Endothelial cell of umbilical vein (primary cell): ENCODE results near the gene PEDS1. TPM values are rescaled to one million over a fixed set of nuclear protein-coding genes. Genes with fewer than 3 reads are reported as not detected.

ENCODE experiments used
- BruUV-seq: library from RNA; stranded (reverse); fragments of 400-500 nt; replicated peaks from 2 replicates; lab custom pipeline; 2021; lab: Mats Ljungman, UMichigan
- CTCF ChIA-PET: fragments of 300-600, 350-600 bp; sonication (Branson Sonifier 250); formaldehyde crosslinking; loops from one replicate; lab custom pipeline; 2021; ENCODE audit warnings: antibody characterized with exemption, inconsistent platforms; lab: Charles Lee
- POLR2A ChIA-PET: fragments of 300-600, 350-600 bp; sonication (Branson Sonifier 250); formaldehyde crosslinking; loops from one replicate; lab custom pipeline; 2021; ENCODE audit warnings: antibody characterized with exemption, inconsistent platforms; lab: Charles Lee
- DNase-seq: peaks from one replicate; pipeline ENCODE4 v3.0.0-alpha.2; 2011; ENCODE audit warnings: low read depth, low spot score
- FAIRE-seq: peaks from 2 replicates; lab custom pipeline; 2011; peaks lifted over from hg19 to GRCh38; lab: Jason Lieb, UNC
- H2AFZ ChIP-seq: 2 replicates; pipeline ENCODE4 v1.6.0; 2012; ENCODE audit warnings: low read depth, low read length, control low read depth, inconsistent platforms
- H3K27ac ChIP-seq: 2 replicates; pipeline ENCODE4 v1.5.1; 2011; ENCODE audit warnings: low read depth, mild to moderate bottlenecking, control low read depth, low read length, moderate library complexity; ENCODE audit not compliant: insufficient read depth
- H3K27me3 ChIP-seq, 2 experiments: 2 replicates each; pipeline versions ENCODE4 v1.6.0 to v1.6.1; 2011; ENCODE audit warnings: low read length in 2 of 2, mixed read lengths in 1 of 2; ENCODE audit not compliant: control insufficient read depth in 2 of 2, insufficient read depth in 2 of 2
- H3K36me3 ChIP-seq, 2 experiments: 2 replicates in 1 of 2; 3 replicates in 1 of 2; pipeline ENCODE4 v1.5.1; 2011; ENCODE audit warnings: low read length in 2 of 2, mild to moderate bottlenecking in 1 of 2, moderate library complexity in 1 of 2; ENCODE audit not compliant: control insufficient read depth in 2 of 2, insufficient read depth in 2 of 2; ENCODE audit errors: extremely low read depth in 1 of 2
- H3K4me1 ChIP-seq: 3 replicates; pipeline ENCODE4 v1.5.1; 2011; ENCODE audit warnings: mild to moderate bottlenecking, low read length; ENCODE audit not compliant: control insufficient read depth, insufficient read depth; ENCODE audit errors: extremely low read depth
- H3K4me2 ChIP-seq: 2 replicates; pipeline ENCODE4 v1.6.1; 2011; ENCODE audit warnings: low read length, control low read depth, mixed read lengths; ENCODE audit not compliant: insufficient read depth
- H3K4me3 ChIP-seq, 3 experiments: fragments of 200-600 bp in 1 of 3; sonication (generic), shearing (Covaris generic) in 1 of 3; replicated peaks in 1 of 3; 2 replicates each; pipeline ENCODE4 v1.5.1; 2011 to 2016; ENCODE audit warnings: control low read depth in 3 of 3, low read length in 3 of 3, mild to moderate bottlenecking in 2 of 3, inconsistent platforms in 1 of 3, low read depth in 1 of 3, moderate library complexity in 1 of 3; ENCODE audit not compliant: insufficient read depth in 1 of 3
- H3K79me2 ChIP-seq: 2 replicates; pipeline ENCODE4 v1.6.0; 2012; ENCODE audit warnings: low read length, inconsistent platforms; ENCODE audit not compliant: control insufficient read depth, insufficient read depth
- H3K9ac ChIP-seq: replicated peaks from 2 replicates; pipeline ENCODE3; 2011; ENCODE audit warnings: low read length, control low read depth; ENCODE audit not compliant: insufficient read depth; ENCODE audit errors: extremely low read depth
- H3K9me1 ChIP-seq: replicated peaks from 3 replicates; pipeline ENCODE4 v1.6.0; 2011; ENCODE audit warnings: mild to moderate bottlenecking, low read length; ENCODE audit not compliant: control insufficient read depth, insufficient read depth; ENCODE audit errors: extremely low read depth
- H3K9me3 ChIP-seq: replicated peaks from 2 replicates; pipeline ENCODE4 v1.5.1; 2012; ENCODE audit warnings: low read length, inconsistent platforms; ENCODE audit not compliant: control insufficient read depth, insufficient read depth
- H4K20me1 ChIP-seq: replicated peaks from 2 replicates; pipeline ENCODE3; 2011; ENCODE audit warnings: mild to moderate bottlenecking, low read length; ENCODE audit not compliant: control insufficient read depth, insufficient read depth; ENCODE audit errors: extremely low read depth
- CTCF ChIP-seq, 2 donors: IDR thresholded peaks; 1 replicate in 1 of 2; 2 replicates in 1 of 2; pipeline ENCODE4 v1.5.1; 2011; ENCODE audit warnings: low read length in 2 of 2, mild to moderate bottlenecking in 2 of 2, moderate library complexity in 2 of 2, control low read depth in 1 of 2, inconsistent platforms in 1 of 2, low read depth in 1 of 2; ENCODE audit not compliant: insufficient read depth in 1 of 2; ENCODE audit errors: extremely low read depth in 1 of 2
- EZH2 ChIP-seq: IDR thresholded peaks from 2 replicates; pipeline ENCODE4 v1.6.1; 2012; ENCODE audit warnings: borderline replicate concordance, low read depth, mild to moderate bottlenecking, moderate library complexity, low read length, inconsistent platforms; ENCODE audit not compliant: severe bottlenecking
- FOS ChIP-seq: IDR thresholded peaks from 2 replicates; pipeline ENCODE4 v1.6.1; 2011; ENCODE audit warnings: mild to moderate bottlenecking, low read length, moderate library complexity, borderline replicate concordance; ENCODE audit not compliant: insufficient read depth
- GATA2 ChIP-seq: IDR thresholded peaks from 2 replicates; pipeline ENCODE4 v1.7.0; 2011; ENCODE audit warnings: low read depth, mild to moderate bottlenecking, moderate library complexity, mixed read lengths, low read length; ENCODE audit not compliant: insufficient read length, insufficient read depth
- JUN ChIP-seq: IDR thresholded peaks from 2 replicates; pipeline ENCODE4 v1.6.1; 2011; ENCODE audit warnings: borderline replicate concordance, low read depth; ENCODE audit not compliant: insufficient read length, insufficient read depth
- MAX ChIP-seq: IDR thresholded peaks from 2 replicates; pipeline ENCODE4 v1.6.1; 2011; ENCODE audit not compliant: insufficient read depth, insufficient read length
- MYC ChIP-seq: IDR thresholded peaks from one replicate; pipeline ENCODE4 v1.6.1; 2011; ENCODE audit warnings: mild to moderate bottlenecking, low read depth, low read length
- POLR2A ChIP-seq: IDR thresholded peaks from 2 replicates; pipeline ENCODE4 v1.6.1; 2012; ENCODE audit warnings: low read depth, mild to moderate bottlenecking, control low read depth, low read length
- POLR2AphosphoS5 ChIP-seq: IDR thresholded peaks from 2 replicates; pipeline ENCODE4 v1.6.1; 2012; ENCODE audit warnings: low read depth, mild to moderate bottlenecking, control low read depth, low read length, moderate library complexity; ENCODE audit not compliant: insufficient read depth
- dilution Hi-C: fragments of 300-500 bp; cut with MboI; formaldehyde crosslinking; loops from one replicate; pipeline ENCODE4 v1.15.0; 2019; ENCODE audit warnings: low sequenced_read_pairs; ENCODE audit not compliant: extremely low pct_ligation_motif_present
- intact Hi-C: fragments of 100-400 bp; cut with micrococcal nuclease; formaldehyde crosslinking; loops from one replicate; pipeline ENCODE4 v1.10.0; 2022
- polyA plus RNA-seq, 4 experiments: library from polyadenylated mRNA; depleted of rRNA in 3 of 4; stranded (reverse) in 3 of 4; unstranded in 1 of 4; fragments of >200 nt; gene quantifications; 2 replicates each; pipeline versions ENCODE4 v1.2.1 to v1.2.3, GENCODE V29; 2011 to 2012; ENCODE audit warnings: missing spikeins in 1 of 4
- total RNA-seq: library from RNA; stranded (reverse); gene quantifications from 2 replicates; pipeline ENCODE4 v1.2.3, GENCODE V29; 2021

PEDS1 gene
- total and polyA plus RNA-seq, 2 donors (not counting 3 experiments of a cell fraction or from before 2014, with no cell fraction given), result 62.7 to 131 TPM

- ChIA-PET CTCF (interaction anchor here (1.1 to 2.5 kb wide), 9 partner anchors 9 to 155 kb away, joined by 5 to 18 read pairs (median 8); no protein-coding TSS in a partner anchor), POLR2A (interaction anchor here (1.0 kb wide), 1 partner anchor 14 kb away, joined by 4 read pairs; no protein-coding TSS in a partner anchor)
- FAIRE-seq (no peak), DNase-seq (no peak)
- TF ChIP-seq CTCF (IDR thresholded peaks at IDR 0.05; ENCODE audit: extremely low read depth in 1 of 2, insufficient read depth in 1 of 2, low read depth in 1 of 2, low read length in 2 of 2) (peak; percentile 21 to 25), POLR2A (no peak)
- Histone ChIP-seq H4K20me1 (no peaks in the 10 kb centered on the region), H3K9ac (no peak overlapping the region), H3K36me3 (peaks cover 31 to 40% of the 10 kb centered on the region in 2 experiments), H3K9me1 (no peaks in the 10 kb centered on the region), H3K4me2 (no peak overlapping the region), H3K4me1 (peaks cover 7% of the 10 kb centered on the region), H2AFZ (no peak overlapping the region), H3K27ac (no peak overlapping the region), H3K9me3 (no peaks in the 10 kb centered on the region), H3K4me3 (no peak overlapping the region), H3K27me3 (no peaks in the 10 kb centered on the region), H3K79me2 (peaks cover 81% of the 10 kb centered on the region)
- no TSS peak for BruUV-seq
- dilution Hi-C loops, result no loop called here
- intact Hi-C loops, result no loop called here
Measured at GRCh38 chr20:50133474-50134217, 19.9 kb downstream of the PEDS1 start.

GRCh38 chr20:50133041-50133440 lies 20.5 kb downstream of the PEDS1 start:
- intact Hi-C loops, result no loop called here
- H4K20me1 ChIP-seq, result no peaks in the 10 kb centered on the region

More at GRCh38 chr20:50133041-50133440, 20.5 kb downstream of the PEDS1 start:
- no peaks in the 10 kb centered on the region for H3K9me3 ChIP-seq
- H3K27me3 ChIP-seq, result no peaks in the 10 kb centered on the region
- FAIRE-seq, result no peak
- H3K4me1 ChIP-seq, result peaks cover 6% of the 10 kb centered on the region
- H3K27ac ChIP-seq, result no peak overlapping the region
- H3K4me2 ChIP-seq, result no peak overlapping the region
- no peak for TF ChIP-seq POLR2A
- TF ChIP-seq JUN, result no peak
- no peak for TF ChIP-seq FOS
- TF ChIP-seq POLR2AphosphoS5, result no peak
- no peak for TF ChIP-seq MYC
- no peak for TF ChIP-seq MAX
- TF ChIP-seq GATA2, result no peak
- TF ChIP-seq CTCF (IDR thresholded peaks at IDR 0.05; ENCODE audit: extremely low read depth in 1 of 2, insufficient read depth in 1 of 2, low read depth in 1 of 2, low read length in 2 of 2), result no peak
- TF ChIP-seq EZH2, result no peak
- ChIA-PET POLR2A (no interaction called here), CTCF (interaction anchor here (1.8 to 2.5 kb wide), 3 partner anchors 9 to 19 kb away, joined by 10 to 18 read pairs (median 14); no protein-coding TSS in a partner anchor)
- H3K79me2 ChIP-seq, result peaks cover 76% of the 10 kb centered on the region
- no peak for DNase-seq
- no peak overlapping the region for H2AFZ ChIP-seq
- dilution Hi-C loops, result no loop called here
- no TSS peak for BruUV-seq
- peaks cover 32 to 45% of the 10 kb centered on the region in 2 experiments for H3K36me3 ChIP-seq
- no peaks in the 10 kb centered on the region for H3K9me1 ChIP-seq
- no peak overlapping the region for H3K4me3 ChIP-seq
- H3K9ac ChIP-seq, result no peak overlapping the region
